A673 (cell line): ENCODE measurements around the gene SEC23A. TPM values are rescaled to one million over a fixed set of nuclear protein-coding genes. Genes with fewer than 3 reads are reported as not detected.
"Not testable (repeated sequence)": the region's sequence is repeated elsewhere in the genome, so short reads cannot be mapped to it uniquely, and the experiment has no call there.

Experiments
- BruUV-seq: library from RNA; stranded (reverse); fragments of 400-500 nt; replicated peaks from 2 replicates; lab custom pipeline; 2021; lab: Mats Ljungman, UMichigan
- CTCF ChIA-PET: fragments of 300-600 bp; sonication (Branson Sonifier 250); formaldehyde crosslinking; loops from one replicate; lab custom pipeline; 2022; ENCODE audit warnings: antibody characterized with exemption; lab: Charles Lee
- POLR2A ChIA-PET: fragments of 300-600 bp; sonication (Branson Sonifier 250); formaldehyde crosslinking; loops from one replicate; lab custom pipeline; 2022; ENCODE audit warnings: antibody characterized with exemption; ENCODE audit not compliant: low non-redundant PET; lab: Charles Lee
- DNase-seq: peaks from one replicate; pipeline ENCODE4 v3.0.0-alpha.2; 2015; ENCODE audit warnings: low spot score
- H3K27ac ChIP-seq: fragments of 200-600 bp; sonication (generic); 2 replicates; pipeline ENCODE4 v1.5.1; 2016; ENCODE audit warnings: mixed run types, low read depth, mild to moderate bottlenecking, mixed read lengths, antibody characterized with exemption, low read length; ENCODE audit not compliant: poor library complexity, severe bottlenecking
- H3K27me3 ChIP-seq: fragments of 200-600 bp; sonication (generic); replicated peaks from 2 replicates; pipeline ENCODE4 v1.6.1; 2017; ENCODE audit warnings: mixed run types, low read depth, mild to moderate bottlenecking, mixed read lengths, antibody characterized with exemption, low read length; ENCODE audit not compliant: insufficient read depth, poor library complexity
- H3K36me3 ChIP-seq: fragments of 200-600 bp; sonication (generic); 2 replicates; pipeline ENCODE4 v1.6.1; 2016; ENCODE audit warnings: mixed run types, mild to moderate bottlenecking, mixed read lengths, antibody characterized with exemption, low read length; ENCODE audit not compliant: insufficient read depth, poor library complexity, severe bottlenecking
- H3K4me1 ChIP-seq: fragments of 200-600 bp; sonication (generic); 2 replicates; pipeline ENCODE4 v1.6.1; 2017; ENCODE audit warnings: mixed run types, mild to moderate bottlenecking, mixed read lengths, antibody characterized with exemption, low read length; ENCODE audit not compliant: insufficient read depth, poor library complexity, severe bottlenecking
- H3K4me3 ChIP-seq: fragments of 200-600 bp; sonication (generic); 2 replicates; pipeline ENCODE4 v1.5.1; 2016; ENCODE audit warnings: low read depth, mixed run types, mild to moderate bottlenecking, mixed read lengths, low read length; ENCODE audit not compliant: poor library complexity, severe bottlenecking
- H3K9me3 ChIP-seq: fragments of 200-600 bp; sonication (generic); 2 replicates; pipeline ENCODE4 v1.6.1; 2016; ENCODE audit warnings: mixed run types, low read depth, mild to moderate bottlenecking, mixed read lengths, antibody characterized with exemption, low read length; ENCODE audit not compliant: poor library complexity, severe bottlenecking
- EZH2 ChIP-seq: fragments of 200-600 bp; sonication (generic); IDR thresholded peaks from 2 replicates; pipeline ENCODE4 v1.6.1; 2017; ENCODE audit warnings: borderline replicate concordance, low read depth, mild to moderate bottlenecking, mixed read lengths, antibody characterized with exemption, low read length; ENCODE audit not compliant: poor library complexity, severe bottlenecking
- intact Hi-C: fragments of 100-400 bp; cut with micrococcal nuclease; formaldehyde crosslinking; loops from one replicate; pipeline ENCODE4 v1.10.0; 2022; ENCODE audit not compliant: unreplicated experiment
- total RNA-seq: library from RNA; stranded (reverse); gene quantifications from 2 replicates; pipeline ENCODE4 v1.2.3, GENCODE V29; 2021
- TF ChIP-seq, protein P1 (sequence below): fragments of 300-800, 200-600 bp; sonication (generic); conservative IDR thresholded peaks from 2 replicates; pipeline ENCODE4 v1.5.1; 2017; ENCODE audit warnings: low read depth, mild to moderate bottlenecking, antibody characterized with exemption, low read length, moderate library complexity, mixed read lengths

The SEC23A gene
- total RNA-seq, 1 experiment from 2014 or later, result 61.9 TPM

DNA sequence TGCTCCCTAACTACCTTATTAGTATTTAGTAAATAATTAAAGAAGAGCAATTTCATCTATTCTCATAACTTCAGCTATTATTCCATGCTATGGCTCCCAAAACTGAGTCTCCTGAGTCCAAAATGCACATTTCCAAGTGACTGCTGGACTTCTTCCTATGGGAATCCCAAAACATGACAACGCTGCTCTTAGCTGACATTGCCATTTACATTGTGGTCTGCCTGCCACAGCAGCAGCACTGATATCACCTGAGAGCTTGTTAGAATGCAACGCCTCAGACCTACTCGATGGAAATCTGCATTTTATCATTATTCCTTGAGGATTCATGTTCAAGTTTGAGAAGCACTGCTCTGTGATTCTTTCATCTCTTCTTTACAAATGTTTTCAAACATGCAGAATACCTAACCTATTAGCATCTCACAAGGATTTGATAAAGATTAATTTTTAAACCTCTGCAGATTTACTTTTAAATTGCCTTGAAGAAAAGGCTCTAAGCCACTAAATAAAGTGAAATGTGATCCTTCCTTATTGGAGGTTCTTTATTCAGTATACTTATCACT, 77.7 kb downstream of the SEC23A start:
- no TSS peak for BruUV-seq

DNA sequence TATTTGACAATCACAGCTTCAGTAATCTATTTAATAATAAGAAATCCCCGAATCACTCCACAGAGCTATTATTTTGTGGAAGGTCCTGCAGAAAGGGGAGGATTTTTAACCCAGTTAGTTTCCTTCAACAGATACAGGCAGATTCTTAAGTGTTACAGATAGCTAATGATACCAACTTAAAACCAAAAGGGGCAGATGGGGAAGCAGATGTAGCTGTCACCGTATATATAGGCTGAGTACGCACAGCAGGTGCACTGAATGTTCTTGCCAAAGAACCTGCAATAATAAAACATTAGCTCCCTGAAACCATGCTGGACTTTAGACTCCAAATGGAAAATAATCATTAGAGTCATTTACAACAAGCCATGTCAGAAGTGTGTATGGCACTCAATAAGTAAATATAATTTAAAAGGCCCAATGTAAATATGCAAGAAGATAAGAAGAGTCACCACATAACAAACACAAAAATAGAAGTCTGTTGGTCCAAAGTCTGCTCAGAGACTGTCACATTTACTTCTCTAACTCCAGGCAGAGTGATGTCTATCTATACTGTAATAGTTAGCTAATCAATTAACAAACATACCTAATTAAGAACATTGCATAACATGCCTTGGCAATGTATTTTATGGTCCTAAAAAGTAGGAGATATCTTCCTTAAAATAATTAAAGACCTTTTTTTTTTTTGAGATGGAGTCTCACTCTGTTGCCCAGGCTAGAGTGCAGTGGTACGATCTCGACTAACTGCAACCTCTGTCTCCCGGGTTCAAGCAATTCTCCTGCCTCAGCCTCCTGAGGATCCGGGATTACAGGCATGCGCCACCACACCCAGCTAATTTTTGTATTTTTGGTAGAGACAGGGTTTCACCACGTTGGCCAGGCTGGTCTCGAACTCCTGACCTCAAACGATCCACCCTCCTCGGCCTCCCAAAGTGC, 78.8 kb downstream of the SEC23A start:
- Histone ChIP-seq H3K27me3 (no peaks in the 10 kb centered on the region), H3K27ac (no peak overlapping the region), H3K36me3 (no peaks in the 10 kb centered on the region), H3K4me3 (no peak overlapping the region), H3K9me3 (no peaks in the 10 kb centered on the region), H3K4me1 (peaks cover 14% of the 10 kb centered on the region)
- intact Hi-C loops, result no loop called here
- CTCF ChIA-PET, result no interaction called here
- POLR2A ChIA-PET, result interaction anchor here (0.6 kb wide), 1 partner anchor 641 kb away, joined by 6 read pairs; no protein-coding TSS in a partner anchor
- DNase-seq, result no peak
- no TSS peak for BruUV-seq
- TF ChIP-seq, protein P1, sequence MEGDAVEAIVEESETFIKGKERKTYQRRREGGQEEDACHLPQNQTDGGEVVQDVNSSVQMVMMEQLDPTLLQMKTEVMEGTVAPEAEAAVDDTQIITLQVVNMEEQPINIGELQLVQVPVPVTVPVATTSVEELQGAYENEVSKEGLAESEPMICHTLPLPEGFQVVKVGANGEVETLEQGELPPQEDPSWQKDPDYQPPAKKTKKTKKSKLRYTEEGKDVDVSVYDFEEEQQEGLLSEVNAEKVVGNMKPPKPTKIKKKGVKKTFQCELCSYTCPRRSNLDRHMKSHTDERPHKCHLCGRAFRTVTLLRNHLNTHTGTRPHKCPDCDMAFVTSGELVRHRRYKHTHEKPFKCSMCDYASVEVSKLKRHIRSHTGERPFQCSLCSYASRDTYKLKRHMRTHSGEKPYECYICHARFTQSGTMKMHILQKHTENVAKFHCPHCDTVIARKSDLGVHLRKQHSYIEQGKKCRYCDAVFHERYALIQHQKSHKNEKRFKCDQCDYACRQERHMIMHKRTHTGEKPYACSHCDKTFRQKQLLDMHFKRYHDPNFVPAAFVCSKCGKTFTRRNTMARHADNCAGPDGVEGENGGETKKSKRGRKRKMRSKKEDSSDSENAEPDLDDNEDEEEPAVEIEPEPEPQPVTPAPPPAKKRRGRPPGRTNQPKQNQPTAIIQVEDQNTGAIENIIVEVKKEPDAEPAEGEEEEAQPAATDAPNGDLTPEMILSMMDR, result no peak

More for the DNA sequence above, 77.7 kb downstream of the SEC23A start:
- intact Hi-C loops, result no loop called here
- no peak overlapping the region for H3K27ac ChIP-seq
- TF ChIP-seq, protein P1, result no peak
- TF ChIP-seq EZH2, result no peak
- peaks cover 14% of the 10 kb centered on the region for H3K4me1 ChIP-seq
- H3K36me3 ChIP-seq, result no peaks in the 10 kb centered on the region
- H3K4me3 ChIP-seq, result no peak overlapping the region
- CTCF ChIA-PET, result no interaction called here
- no peaks in the 10 kb centered on the region for H3K27me3 ChIP-seq
- no peaks in the 10 kb centered on the region for H3K9me3 ChIP-seq
- DNase-seq, result no peak
- POLR2A ChIA-PET, result interaction anchor here (0.6 kb wide), 1 partner anchor 117 kb away, joined by 4 read pairs; no protein-coding TSS in a partner anchor

DNA sequence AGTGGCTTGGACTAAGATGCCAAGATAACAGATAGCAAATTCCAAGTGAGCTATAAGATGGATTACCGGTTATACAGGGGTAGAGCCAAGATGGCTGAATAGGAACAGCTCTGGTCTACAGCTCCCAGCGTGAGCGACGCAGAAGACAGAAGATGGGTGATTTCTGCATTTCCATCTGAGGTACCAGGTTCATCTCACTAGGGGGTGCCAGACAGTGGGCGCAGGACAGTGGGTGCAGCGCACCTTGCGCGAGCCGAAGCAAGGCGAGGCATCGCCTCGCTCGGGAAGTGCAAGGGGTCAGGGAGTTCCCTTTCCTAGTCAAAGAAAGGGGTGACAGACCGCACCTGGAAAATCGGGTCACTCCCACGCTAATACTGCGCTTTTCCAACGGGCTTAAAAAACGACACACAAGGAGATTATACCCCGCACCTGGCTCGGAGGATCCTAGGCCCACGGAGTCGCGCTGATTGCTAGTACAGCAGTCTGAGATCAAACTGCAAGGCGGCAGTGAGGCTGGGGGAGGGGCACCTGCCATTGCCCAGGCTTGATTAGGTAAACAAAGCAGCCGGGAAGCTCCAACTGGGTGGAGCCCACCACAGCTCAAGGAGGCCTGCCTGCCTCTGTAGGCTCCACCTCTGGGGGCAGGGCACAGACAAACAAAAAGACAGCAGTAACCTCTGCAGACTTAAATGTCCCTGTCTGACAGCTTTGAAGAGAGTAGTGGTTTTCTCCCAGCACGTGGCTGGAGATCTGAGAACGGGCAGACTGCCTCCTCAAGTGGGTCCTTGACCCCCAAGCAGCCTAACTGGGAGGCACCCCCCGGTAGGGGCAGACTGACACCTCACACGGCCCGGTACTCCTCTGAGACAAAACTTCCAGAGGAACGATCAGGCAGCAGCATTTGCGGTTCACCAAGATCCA, 85.7 kb downstream of the SEC23A start:
- BruUV-seq, result not testable (repeated sequence)

More for the DNA sequence above, 85.7 kb downstream of the SEC23A start:
- intact Hi-C loops, result loop anchor here (5.0 to 10.0 kb wide), 4 partner anchors 153 to 805 kb away; no protein-coding TSS in a partner anchor
- DNase-seq, H3K4me1 ChIP-seq, H3K36me3 ChIP-seq, POLR2A ChIA-PET, H3K27me3 ChIP-seq, H3K9me3 ChIP-seq, H3K27ac ChIP-seq, H3K4me3 ChIP-seq: not testable (repeated sequence)
- CTCF ChIA-PET, result interaction anchor here (1.4 kb wide), 1 partner anchor 13 kb away, joined by 3 read pairs; no protein-coding TSS in a partner anchor
